Neural cell (in vitro differentiated cells): ENCODE results near the gene LRRC14B. TPM values are rescaled to one million over a fixed set of nuclear protein-coding genes. Genes with fewer than 3 reads are reported as not detected.

Experiments used
- H2AFZ ChIP-seq: fragments of 200-600, 300-800 bp; sonication (generic), shearing (Covaris generic); 2 replicates; pipeline ENCODE4 v1.6.0; 2014; ENCODE audit warnings: low read depth, mild to moderate bottlenecking, antibody characterized with exemption, low read length, moderate library complexity
- H3F3A ChIP-seq: fragments of 200-600 bp; shearing (Covaris generic); 2 replicates; pipeline ENCODE4 v1.6.1; 2016; ENCODE audit warnings: mild to moderate bottlenecking, moderate library complexity, mixed read lengths, antibody characterized with exemption, low read length; ENCODE audit not compliant: insufficient read depth, poor library complexity, severe bottlenecking
- H3K27ac ChIP-seq: fragments of 200-600, 300-800 bp; sonication (generic), shearing (Covaris generic); 2 replicates; pipeline ENCODE4 v1.5.1; 2014; ENCODE audit warnings: mild to moderate bottlenecking, low read length, moderate library complexity
- H3K27me3 ChIP-seq: fragments of 300-800, 200-600 bp; sonication (generic), shearing (Covaris generic); 2 replicates; pipeline ENCODE4 v1.6.0; 2014; ENCODE audit warnings: mild to moderate bottlenecking, low read depth, low read length, moderate library complexity; ENCODE audit not compliant: insufficient read depth
- H3K36me3 ChIP-seq: fragments of 300-800, 200-600 bp; sonication (generic), shearing (Covaris generic); 2 replicates; pipeline ENCODE4 v1.5.1; 2014; ENCODE audit warnings: mild to moderate bottlenecking, antibody characterized with exemption, low read length, moderate library complexity; ENCODE audit not compliant: insufficient read depth
- H3K4me2 ChIP-seq: fragments of 300-800, 200-600 bp; sonication (generic), shearing (Covaris generic); 2 replicates; pipeline ENCODE4 v1.6.0; 2014; ENCODE audit warnings: mild to moderate bottlenecking, low read length
- H3K4me3 ChIP-seq: fragments of 300-800, 200-600 bp; sonication (generic), shearing (Covaris generic); 2 replicates; pipeline ENCODE4 v1.5.1; 2014; ENCODE audit warnings: mild to moderate bottlenecking, low read length, moderate library complexity
- H3K79me2 ChIP-seq: fragments of 200-600 bp; shearing (Covaris generic); replicated peaks from 2 replicates; pipeline ENCODE4 v1.6.0; 2014; ENCODE audit warnings: mild to moderate bottlenecking, low read length, moderate library complexity; ENCODE audit not compliant: insufficient read depth
- H3K9ac ChIP-seq: fragments of 300-800, 200-600 bp; sonication (generic), shearing (Covaris generic); 2 replicates; pipeline ENCODE4 v1.6.1; 2016; ENCODE audit warnings: mild to moderate bottlenecking, low read length, mixed read lengths
- H3K9me2 ChIP-seq: fragments of 200-600 bp; shearing (Covaris generic); 2 replicates; pipeline ENCODE4 v1.6.1; 2016; ENCODE audit warnings: mild to moderate bottlenecking, low read length, mixed read lengths; ENCODE audit not compliant: insufficient read depth
- H3K9me3 ChIP-seq: fragments of 200-600, 300-800 bp; sonication (generic), shearing (Covaris generic); 2 replicates; pipeline ENCODE4 v1.6.1; 2016; ENCODE audit warnings: mild to moderate bottlenecking, mixed run types, low read length, moderate library complexity, mixed read lengths
- H4K20me1 ChIP-seq: fragments of 200-600 bp; shearing (Covaris generic); 2 replicates; pipeline ENCODE4 v1.6.1; 2016; ENCODE audit warnings: mild to moderate bottlenecking, mixed run types; ENCODE audit not compliant: insufficient read depth
- EP300 ChIP-seq: fragments of 450-650 bp; conservative IDR thresholded peaks from 2 replicates; pipeline ENCODE4 v1.6.1; 2014; ENCODE audit warnings: antibody characterized with exemption, mild to moderate bottlenecking, moderate library complexity; ENCODE audit not compliant: poor library complexity, severe bottlenecking
- EZH2 ChIP-seq: fragments of 200-600, 300-800 bp; shearing (Covaris generic), sonication (generic); IDR thresholded peaks from 2 replicates; pipeline ENCODE4 v1.6.1; 2014; ENCODE audit warnings: antibody characterized with exemption, low read length, borderline replicate concordance, mild to moderate bottlenecking; ENCODE audit not compliant: insufficient read depth, poor library complexity, severe bottlenecking
- MXI1 ChIP-seq: fragments of 450-650 bp; conservative IDR thresholded peaks from 2 replicates; pipeline ENCODE4 v1.6.1; 2014; ENCODE audit warnings: antibody characterized with exemption, mild to moderate bottlenecking; ENCODE audit not compliant: poor library complexity, severe bottlenecking
- POLR2AphosphoS5 ChIP-seq: IDR thresholded peaks from 2 replicates; pipeline ENCODE4 v1.6.1; 2012
- RAD21 ChIP-seq: fragments of 450-650 bp; conservative IDR thresholded peaks from 2 replicates; pipeline ENCODE4 v1.6.1; 2014; ENCODE audit warnings: antibody characterized with exemption, mild to moderate bottlenecking, moderate library complexity
- SMC3 ChIP-seq: fragments of 450-650 bp; conservative IDR thresholded peaks from 2 replicates; pipeline ENCODE4 v1.6.1; 2014; ENCODE audit warnings: antibody characterized with exemption, mild to moderate bottlenecking, moderate library complexity; ENCODE audit not compliant: poor library complexity
- TAF1 ChIP-seq: IDR thresholded peaks from 2 replicates; pipeline ENCODE4 v1.6.1; 2012; ENCODE audit warnings: low read depth
- polyA plus RNA-seq: library from polyadenylated mRNA; depleted of rRNA; stranded (reverse); fragments of >200 nt; gene quantifications from 2 replicates; pipeline ENCODE4 v1.2.3, GENCODE V29; 2014
- TF ChIP-seq, protein P1 (sequence below): fragments of 450-650 bp; IDR thresholded peaks from 2 replicates; pipeline ENCODE4 v1.5.1; 2014; ENCODE audit warnings: antibody characterized with exemption, mild to moderate bottlenecking, moderate library complexity; ENCODE audit not compliant: poor library complexity, severe bottlenecking
- TF ChIP-seq, protein P2 (sequence below): IDR thresholded peaks from 2 replicates; pipeline ENCODE4 v1.6.1; 2012; ENCODE audit warnings: borderline replicate concordance

Gene LRRC14B
- polyA plus RNA-seq, 1 donor from 2014 or later, result not detected

DNA sequence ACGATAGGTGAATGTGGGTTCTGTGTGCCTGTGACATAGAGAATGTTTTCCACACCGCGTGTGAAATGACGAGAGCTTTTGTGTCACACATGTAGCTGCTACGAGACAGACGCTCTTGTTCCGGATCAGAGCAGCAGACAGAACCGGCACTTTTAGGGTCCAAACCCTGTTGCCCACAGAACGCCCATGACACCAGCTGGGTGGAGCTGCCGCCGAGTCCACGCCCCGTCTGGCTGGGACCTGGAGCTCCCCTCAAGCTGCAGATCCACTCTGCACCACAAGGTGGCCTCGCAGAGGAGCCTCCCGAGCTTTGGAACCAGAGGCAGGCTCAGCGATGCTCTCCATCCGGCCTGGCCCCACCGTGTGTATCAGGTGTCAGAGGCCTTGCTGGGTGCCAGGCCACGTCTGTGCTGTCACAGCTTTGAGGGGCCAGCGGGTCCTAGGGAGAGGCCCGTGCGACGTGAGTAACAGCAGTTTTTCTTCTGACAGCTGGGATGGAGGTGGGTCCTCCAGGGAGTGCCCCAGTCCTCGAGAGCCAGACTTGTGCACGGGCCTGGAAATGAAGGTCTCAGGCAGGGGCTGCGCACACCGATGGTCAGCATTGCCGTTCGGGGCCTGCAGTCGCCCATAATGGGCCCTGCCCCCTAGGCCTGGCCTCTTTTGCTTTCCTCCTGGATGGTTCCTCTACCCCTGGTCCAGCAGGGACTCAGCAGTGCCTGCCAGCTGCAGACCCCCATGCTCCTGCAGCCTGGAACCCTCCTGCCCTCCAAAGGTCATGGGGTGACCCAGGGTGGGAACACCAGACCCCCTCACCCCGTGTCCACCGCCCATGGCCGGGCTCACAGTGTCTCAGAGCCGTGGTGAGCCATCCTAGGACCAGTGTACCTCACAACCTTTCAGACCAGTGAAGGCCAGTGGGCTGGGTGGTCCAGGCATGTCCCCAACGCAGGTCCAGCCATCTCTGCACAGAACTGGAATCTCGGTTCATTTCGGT is 2.5 kb upstream of the LRRC14B start:
- H3K79me2 ChIP-seq, result no peaks in the 10 kb centered on the region
- no peaks in the 10 kb centered on the region for H3F3A ChIP-seq
- no peaks in the 10 kb centered on the region for H4K20me1 ChIP-seq
- no peaks in the 10 kb centered on the region for H3K27me3 ChIP-seq
- H3K36me3 ChIP-seq, result no peaks in the 10 kb centered on the region
- no peaks in the 10 kb centered on the region for H3K9me3 ChIP-seq
- no peak overlapping the region for H3K4me3 ChIP-seq
- no peak overlapping the region for H3K27ac ChIP-seq
- no peak overlapping the region for H3K4me2 ChIP-seq
- no peak overlapping the region for H2AFZ ChIP-seq
- no peaks in the 10 kb centered on the region for H3K9me2 ChIP-seq
- no peak overlapping the region for H3K9ac ChIP-seq
- peak; percentile 72 for TF ChIP-seq SMC3
- TF ChIP-seq RAD21, result peak; percentile 60
- TF ChIP-seq, protein P1, sequence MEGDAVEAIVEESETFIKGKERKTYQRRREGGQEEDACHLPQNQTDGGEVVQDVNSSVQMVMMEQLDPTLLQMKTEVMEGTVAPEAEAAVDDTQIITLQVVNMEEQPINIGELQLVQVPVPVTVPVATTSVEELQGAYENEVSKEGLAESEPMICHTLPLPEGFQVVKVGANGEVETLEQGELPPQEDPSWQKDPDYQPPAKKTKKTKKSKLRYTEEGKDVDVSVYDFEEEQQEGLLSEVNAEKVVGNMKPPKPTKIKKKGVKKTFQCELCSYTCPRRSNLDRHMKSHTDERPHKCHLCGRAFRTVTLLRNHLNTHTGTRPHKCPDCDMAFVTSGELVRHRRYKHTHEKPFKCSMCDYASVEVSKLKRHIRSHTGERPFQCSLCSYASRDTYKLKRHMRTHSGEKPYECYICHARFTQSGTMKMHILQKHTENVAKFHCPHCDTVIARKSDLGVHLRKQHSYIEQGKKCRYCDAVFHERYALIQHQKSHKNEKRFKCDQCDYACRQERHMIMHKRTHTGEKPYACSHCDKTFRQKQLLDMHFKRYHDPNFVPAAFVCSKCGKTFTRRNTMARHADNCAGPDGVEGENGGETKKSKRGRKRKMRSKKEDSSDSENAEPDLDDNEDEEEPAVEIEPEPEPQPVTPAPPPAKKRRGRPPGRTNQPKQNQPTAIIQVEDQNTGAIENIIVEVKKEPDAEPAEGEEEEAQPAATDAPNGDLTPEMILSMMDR, result peak; percentile 80
- TF ChIP-seq MXI1, result no peak

DNA sequence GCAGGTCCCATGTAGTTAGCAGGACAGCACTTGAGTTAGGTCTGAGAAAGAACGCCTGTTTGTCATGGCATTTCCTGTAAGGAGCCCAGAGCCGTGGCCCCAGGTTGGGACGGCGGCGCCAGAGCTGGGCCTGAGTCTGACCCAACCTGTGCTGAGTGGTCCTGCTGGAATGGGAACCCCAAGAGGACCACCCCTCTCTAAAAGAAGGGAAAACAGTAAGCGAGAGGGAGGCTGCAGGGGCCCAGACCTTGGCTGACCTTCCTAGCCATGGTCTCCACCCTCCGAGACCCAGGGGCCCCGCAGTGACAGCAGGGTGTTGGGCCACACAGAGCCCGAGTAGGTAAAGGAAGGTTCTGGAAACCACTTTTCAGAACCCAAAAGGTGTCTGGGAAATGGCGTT is 1.8 kb upstream of the LRRC14B start:
- no peak overlapping the region for H3K9ac ChIP-seq
- no peaks in the 10 kb centered on the region for H3K9me3 ChIP-seq
- no peaks in the 10 kb centered on the region for H3K79me2 ChIP-seq
- no peaks in the 10 kb centered on the region for H3K36me3 ChIP-seq
- H3K27me3 ChIP-seq, result no peaks in the 10 kb centered on the region
- no peaks in the 10 kb centered on the region for H4K20me1 ChIP-seq
- no peak overlapping the region for H3K27ac ChIP-seq
- H3K4me3 ChIP-seq, result no peak overlapping the region
- no peaks in the 10 kb centered on the region for H3K9me2 ChIP-seq
- H3K4me2 ChIP-seq, result no peak overlapping the region
- TF ChIP-seq POLR2AphosphoS5 (no peak), SMC3 (no peak), MXI1 (no peak), TAF1 (no peak), EP300 (no peak), EZH2 (no peak), RAD21 (no peak)
- TF ChIP-seq, protein P1, result no peak
- TF ChIP-seq, protein P2, sequence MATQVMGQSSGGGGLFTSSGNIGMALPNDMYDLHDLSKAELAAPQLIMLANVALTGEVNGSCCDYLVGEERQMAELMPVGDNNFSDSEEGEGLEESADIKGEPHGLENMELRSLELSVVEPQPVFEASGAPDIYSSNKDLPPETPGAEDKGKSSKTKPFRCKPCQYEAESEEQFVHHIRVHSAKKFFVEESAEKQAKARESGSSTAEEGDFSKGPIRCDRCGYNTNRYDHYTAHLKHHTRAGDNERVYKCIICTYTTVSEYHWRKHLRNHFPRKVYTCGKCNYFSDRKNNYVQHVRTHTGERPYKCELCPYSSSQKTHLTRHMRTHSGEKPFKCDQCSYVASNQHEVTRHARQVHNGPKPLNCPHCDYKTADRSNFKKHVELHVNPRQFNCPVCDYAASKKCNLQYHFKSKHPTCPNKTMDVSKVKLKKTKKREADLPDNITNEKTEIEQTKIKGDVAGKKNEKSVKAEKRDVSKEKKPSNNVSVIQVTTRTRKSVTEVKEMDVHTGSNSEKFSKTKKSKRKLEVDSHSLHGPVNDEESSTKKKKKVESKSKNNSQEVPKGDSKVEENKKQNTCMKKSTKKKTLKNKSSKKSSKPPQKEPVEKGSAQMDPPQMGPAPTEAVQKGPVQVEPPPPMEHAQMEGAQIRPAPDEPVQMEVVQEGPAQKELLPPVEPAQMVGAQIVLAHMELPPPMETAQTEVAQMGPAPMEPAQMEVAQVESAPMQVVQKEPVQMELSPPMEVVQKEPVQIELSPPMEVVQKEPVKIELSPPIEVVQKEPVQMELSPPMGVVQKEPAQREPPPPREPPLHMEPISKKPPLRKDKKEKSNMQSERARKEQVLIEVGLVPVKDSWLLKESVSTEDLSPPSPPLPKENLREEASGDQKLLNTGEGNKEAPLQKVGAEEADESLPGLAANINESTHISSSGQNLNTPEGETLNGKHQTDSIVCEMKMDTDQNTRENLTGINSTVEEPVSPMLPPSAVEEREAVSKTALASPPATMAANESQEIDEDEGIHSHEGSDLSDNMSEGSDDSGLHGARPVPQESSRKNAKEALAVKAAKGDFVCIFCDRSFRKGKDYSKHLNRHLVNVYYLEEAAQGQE, result no peak
- no peaks in the 10 kb centered on the region for H3F3A ChIP-seq
- no peak overlapping the region for H2AFZ ChIP-seq
